Measurements from ENCODE around the gene PLXNA4.

DNA sequence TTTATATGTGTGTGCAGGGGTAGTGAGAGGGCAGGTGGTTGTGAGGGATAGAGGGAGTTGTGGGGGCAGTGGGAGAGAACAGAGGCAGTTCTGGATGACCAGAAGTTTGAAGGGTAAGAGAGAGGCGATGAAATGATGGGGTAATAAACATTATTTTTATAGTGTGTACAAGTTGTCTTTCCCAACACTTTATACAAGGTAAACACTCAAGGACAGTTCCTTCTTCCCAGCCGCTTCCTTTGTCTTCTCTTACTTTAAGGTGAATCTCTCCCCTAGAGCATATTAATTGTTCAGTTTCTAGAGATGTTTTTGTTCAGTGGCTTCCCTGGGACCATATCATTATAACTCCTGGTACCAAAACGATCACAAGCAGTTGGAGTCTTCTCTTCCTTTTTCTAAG is 475.8 kb downstream of the PLXNA4 start:
- no peak for TF ChIP-seq EZH2 (IDR thresholded peaks at IDR 0.05; ENCODE audit: insufficient read depth, low read length)
- TF ChIP-seq, protein P1, sequence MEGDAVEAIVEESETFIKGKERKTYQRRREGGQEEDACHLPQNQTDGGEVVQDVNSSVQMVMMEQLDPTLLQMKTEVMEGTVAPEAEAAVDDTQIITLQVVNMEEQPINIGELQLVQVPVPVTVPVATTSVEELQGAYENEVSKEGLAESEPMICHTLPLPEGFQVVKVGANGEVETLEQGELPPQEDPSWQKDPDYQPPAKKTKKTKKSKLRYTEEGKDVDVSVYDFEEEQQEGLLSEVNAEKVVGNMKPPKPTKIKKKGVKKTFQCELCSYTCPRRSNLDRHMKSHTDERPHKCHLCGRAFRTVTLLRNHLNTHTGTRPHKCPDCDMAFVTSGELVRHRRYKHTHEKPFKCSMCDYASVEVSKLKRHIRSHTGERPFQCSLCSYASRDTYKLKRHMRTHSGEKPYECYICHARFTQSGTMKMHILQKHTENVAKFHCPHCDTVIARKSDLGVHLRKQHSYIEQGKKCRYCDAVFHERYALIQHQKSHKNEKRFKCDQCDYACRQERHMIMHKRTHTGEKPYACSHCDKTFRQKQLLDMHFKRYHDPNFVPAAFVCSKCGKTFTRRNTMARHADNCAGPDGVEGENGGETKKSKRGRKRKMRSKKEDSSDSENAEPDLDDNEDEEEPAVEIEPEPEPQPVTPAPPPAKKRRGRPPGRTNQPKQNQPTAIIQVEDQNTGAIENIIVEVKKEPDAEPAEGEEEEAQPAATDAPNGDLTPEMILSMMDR (IDR thresholded peaks at IDR 0.05; ENCODE audit: insufficient read depth, low read depth, low read length) = no peak

All from astrocyte (in vitro differentiated cells and primary cell).